Stimulated activated CD8-positive, alpha-beta memory T cell treated with anti-CD3 and anti-CD28 coated beads, Interleukin-4, amount 100 ng/mL, for 24 hours (primary cell): ENCODE results near the gene HPSE2.

Experiments used
- DNase-seq: peaks from one replicate; pipeline ENCODE4 v3.0.0-alpha.2; 2020; ENCODE audit warnings: low read depth

The HPSE2 gene

DNA sequence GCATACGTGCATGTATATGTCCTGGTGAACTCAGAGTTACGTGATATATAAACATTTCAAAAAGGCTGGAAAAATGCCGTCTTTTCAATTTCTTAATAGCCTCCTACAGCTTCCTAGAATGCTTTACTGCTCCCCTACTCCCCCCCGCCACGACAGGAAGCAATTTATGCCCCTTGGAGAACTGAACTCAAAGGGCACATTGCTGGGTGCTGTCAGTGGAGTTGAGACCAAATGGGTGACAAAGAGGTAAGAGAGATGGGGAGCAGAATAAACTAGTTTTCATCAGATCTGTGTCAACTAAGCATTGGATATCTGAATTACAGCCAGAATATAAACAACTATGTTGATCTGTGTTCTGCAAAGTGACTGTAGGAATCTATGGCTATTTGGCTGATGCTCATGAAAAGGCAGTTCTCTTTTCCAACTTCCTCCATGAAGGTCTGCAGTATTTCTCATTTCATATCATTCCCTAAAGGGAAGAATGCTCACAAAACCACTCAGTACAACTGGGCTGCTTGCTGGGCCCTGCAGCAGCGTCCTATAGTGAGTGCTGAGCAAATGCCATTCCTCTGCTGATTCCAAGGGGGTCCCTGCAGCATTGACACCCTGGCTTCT is 617.6 kb downstream of the HPSE2 start:
- DNase-seq = no peak

DNA sequence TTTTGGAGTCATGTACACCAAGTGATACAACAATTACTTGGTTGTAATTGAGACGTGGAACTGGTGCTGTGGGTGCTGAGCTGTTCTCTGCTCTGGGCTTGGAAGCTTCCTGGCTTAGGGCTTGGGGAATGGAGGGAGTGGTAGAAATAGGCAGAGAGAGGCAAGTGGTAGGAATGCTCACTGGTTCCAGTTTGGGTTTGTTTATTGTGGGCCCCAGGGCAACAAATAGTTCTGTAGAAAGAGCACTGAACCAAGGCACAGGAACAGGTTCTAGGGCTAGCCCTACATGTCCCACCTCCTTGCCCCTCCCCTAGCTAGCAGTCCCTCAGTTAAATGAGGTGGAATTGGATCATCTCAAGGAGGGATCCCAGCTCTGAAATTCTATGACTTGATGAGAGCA is 622.2 kb downstream of the HPSE2 start:
- DNase-seq = no peak

DNA sequence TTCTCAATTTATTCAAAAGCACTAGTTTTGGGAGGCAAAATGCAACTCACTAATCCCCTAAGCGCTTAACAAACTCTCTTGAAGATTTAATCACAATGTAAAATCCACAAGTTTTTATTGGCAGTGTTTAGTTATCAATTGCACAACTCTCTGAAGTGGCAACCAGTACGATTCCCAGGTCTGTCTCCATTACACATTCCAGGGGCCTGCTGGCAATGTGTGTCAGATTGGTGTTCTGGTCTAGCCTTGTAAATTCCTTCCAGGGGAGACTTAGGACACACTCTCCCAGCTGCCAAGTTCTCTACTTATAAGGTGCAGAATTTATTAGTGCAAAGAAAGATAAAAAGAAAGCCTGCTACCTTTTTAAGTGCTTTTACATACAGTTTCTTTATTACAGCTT is 624.2 kb downstream of the HPSE2 start:
- DNase-seq = no peak

DNA sequence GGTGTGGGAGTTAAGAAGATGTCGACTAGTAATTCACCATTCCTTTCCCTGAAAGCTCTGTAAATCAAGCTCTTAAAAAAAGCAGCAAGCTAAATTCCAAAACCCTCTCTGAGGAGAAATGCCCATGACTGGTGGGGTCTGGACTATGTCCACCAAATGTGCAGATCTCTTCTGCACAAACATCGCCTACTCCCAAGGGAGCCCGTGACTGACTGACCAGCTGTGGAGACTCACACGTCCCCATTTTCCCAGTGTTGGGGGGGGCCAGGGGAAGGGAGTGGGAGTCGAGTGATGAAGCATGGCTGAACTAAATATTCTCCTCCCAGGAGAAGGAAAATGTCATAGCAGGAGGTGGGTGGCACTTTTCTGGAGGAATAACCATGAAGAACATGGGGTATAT is 624.8 kb downstream of the HPSE2 start:
- no peak for DNase-seq

GRCh38 chr10:98610301-98610700 is 625.4 kb downstream of the HPSE2 start:
- DNase-seq = no peak

- no peak for DNase-seq
Observed at GRCh38 chr10:98609265-98609664, 626.4 kb downstream of the HPSE2 start.

DNA sequence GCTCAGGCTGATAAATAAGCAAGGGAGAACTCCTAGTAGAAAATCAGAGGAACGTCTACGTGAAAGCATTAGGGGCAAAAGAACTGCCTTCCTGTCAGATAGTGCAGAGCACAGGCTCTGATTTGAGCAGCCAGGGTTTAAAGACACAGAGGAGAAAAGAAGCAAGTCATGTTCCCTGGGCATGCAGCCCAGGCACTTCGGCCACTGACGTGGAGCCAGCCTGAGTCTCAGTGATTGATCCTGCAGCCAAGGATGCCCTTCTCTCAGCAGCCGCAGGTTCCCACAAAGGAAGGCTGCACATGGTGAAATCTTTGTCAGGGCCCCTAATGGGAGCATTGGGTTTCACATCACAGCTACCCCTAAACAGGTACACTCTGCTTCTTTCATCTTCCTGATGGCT is 627.2 kb downstream of the HPSE2 start:
- DNase-seq = no peak

- DNase-seq = no peak
Observed at GRCh38 chr10:98602224-98602623, 633.4 kb downstream of the HPSE2 start.

- no peak for DNase-seq
Observed at GRCh38 chr10:98599032-98599610, 636.5 kb downstream of the HPSE2 start.

DNA sequence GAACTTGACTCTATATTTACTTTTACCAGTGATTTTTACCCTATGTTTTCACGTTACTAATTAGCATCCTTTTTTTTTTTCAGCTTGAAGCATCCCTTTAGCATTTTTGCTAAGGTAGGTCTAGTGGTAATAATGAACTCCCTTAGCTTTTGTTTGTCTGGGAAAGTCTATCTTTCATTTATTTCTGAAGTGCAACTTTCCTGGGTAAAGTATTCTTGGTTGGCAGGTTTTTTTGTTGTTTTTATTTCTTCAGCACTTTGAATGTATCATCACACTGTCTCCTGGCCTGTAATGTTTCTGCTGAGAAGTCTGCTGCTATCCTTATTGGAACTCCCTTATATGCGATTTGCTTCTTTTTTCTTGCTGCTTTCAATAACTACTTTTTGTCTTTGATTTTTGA is 639.2 kb downstream of the HPSE2 start:
- no peak for DNase-seq

DNA sequence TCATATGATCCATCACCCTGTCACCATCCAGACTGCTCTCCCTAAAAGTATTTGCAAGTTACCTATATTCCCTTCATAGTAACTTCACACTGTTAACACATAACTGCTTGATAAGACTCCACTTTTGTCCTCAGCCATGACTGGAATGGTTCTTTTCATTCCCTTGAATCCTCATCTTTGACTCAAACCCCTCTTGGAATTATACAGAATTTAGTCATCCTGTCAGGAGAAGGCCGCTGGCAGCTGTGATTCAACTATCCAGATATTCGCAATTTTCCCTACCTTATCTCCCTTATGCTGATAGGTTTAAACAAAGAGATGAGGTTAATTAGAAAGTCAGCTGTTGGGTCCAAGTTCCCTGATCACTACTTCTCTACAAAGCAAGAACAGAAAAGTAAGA is 646.0 kb downstream of the HPSE2 start:
- no peak for DNase-seq

DNA sequence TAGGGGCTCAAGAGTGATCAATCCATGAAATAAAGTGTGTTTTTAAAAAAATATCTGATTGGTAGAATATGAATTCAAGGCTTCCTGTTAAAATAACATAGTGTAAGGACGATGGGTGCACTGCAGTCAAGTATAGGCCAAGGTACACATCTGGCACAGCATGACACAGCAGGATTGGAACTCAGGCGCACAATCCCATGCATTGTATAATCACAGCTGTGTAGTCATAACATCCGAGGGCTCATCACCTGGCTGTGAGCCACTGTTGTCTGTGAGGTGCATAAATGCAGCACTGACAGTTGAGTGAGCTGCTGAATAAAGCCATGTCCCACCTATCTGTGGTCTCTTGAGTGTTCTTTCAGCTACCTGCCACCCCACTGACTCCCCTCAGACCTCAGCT is 646.6 kb downstream of the HPSE2 start:
- no peak for DNase-seq

- DNase-seq = no peak
Observed at GRCh38 chr10:98587156-98587837, 648.4 kb downstream of the HPSE2 start.

DNA sequence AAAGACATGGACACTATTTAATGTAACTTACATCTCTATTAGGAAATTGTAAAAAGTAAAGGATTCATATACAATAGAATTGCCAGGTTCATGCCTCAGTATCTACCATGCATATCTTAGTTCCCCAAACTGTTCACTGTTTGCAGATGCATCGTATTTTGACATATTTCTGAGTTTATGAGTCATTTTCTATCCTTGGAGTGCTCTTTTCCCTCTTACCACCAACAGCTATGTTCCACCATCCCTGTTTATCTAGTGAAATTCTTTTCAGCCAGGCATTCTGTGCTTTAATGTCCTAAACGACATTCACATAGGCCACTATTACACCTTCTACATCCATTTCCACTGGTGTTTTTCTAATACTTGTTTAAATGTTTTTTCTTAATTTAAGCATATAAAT is 649.6 kb downstream of the HPSE2 start:
- DNase-seq = no peak

GRCh38 chr10:98582363-98582762 is 653.3 kb downstream of the HPSE2 start:
- no peak for DNase-seq

GRCh38 chr10:98577578-98577977 is 658.1 kb downstream of the HPSE2 start:
- DNase-seq = no peak

DNA sequence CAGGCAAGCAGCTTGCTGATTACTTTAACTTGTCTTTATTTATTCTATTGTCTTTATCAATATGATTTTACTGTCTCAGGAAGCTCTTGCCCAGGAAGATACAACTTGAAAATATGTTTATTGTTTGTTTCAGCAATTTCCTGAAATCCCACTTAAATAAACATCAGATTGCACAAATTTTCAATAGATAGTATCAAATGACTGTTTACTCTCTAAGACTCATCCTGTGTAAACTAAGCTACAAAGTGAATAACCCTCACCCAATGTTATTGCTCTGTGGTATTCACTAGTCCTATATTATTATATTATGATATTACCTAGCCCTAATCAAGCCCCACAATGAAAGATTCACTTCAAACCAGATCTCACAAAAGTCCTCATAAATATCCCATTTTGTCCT is 658.5 kb downstream of the HPSE2 start:
- no peak for DNase-seq

- no peak for DNase-seq
Observed at GRCh38 chr10:98576096-98576495, 659.6 kb downstream of the HPSE2 start.

DNA sequence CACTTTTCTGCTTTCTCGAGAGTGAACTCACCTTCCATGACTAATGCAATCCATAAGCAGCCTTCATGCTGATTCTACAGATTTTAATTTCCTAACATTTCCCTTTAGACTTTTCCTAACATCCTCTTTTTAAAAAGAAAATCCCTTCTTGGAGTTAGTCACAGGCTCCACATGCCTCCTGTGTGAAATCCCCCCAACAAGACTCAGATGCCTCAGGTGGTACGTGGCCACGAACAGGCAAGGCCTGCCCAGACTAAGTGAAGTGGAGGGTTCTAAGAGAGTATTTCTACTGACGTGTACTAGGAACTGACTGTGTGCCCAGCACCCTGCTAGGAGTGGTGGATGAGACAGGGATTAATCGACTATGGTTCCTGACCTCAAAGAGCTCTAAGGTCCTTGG is 663.1 kb downstream of the HPSE2 start:
- no peak for DNase-seq

GRCh38 chr10:98570834-98571233 is 664.8 kb downstream of the HPSE2 start:
- DNase-seq = no peak

DNA sequence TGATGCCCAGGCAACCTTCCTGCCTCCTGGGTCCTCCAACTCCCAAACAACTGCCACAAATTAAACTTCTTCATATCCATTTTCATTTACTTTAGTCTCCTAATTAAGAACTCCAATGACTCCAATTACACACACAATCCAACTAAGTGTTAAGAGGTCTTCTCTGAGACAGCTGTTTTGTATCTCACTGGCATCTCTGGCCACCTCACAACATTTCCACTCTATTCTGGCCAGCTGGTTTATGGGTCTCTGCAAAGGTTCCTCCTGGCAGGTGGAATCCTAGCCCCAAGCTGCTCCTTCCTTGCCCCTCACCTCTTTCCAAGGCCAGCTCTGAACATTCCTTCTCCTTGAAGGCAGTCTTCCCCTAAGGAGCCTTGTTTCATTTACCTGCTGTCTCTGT is 665.8 kb downstream of the HPSE2 start:
- no peak for DNase-seq

DNA sequence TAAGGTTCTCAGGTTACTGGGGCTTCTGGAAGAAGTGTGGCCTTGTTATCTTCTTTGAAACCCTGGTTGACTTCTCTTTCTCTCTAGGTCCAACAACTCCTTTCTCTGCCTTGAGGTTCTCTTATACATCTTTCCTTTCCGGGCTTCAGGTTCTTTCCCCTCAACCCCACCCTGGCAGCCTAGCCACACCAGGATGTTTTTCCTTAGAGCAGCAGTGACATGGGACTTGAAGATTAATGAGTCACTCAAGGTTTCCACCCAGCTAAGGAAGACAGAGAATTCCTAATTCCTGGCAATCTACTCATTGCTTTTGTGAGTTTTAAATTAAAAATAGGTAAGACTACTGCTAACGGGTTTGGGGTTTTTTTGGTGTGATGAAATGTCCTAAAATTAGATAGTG is 667.1 kb downstream of the HPSE2 start:
- DNase-seq = no peak

GRCh38 chr10:98567391-98568133 is 668.1 kb downstream of the HPSE2 start:
- DNase-seq = no peak
